ENCODE measurements around the gene GFPT2.

DNA sequence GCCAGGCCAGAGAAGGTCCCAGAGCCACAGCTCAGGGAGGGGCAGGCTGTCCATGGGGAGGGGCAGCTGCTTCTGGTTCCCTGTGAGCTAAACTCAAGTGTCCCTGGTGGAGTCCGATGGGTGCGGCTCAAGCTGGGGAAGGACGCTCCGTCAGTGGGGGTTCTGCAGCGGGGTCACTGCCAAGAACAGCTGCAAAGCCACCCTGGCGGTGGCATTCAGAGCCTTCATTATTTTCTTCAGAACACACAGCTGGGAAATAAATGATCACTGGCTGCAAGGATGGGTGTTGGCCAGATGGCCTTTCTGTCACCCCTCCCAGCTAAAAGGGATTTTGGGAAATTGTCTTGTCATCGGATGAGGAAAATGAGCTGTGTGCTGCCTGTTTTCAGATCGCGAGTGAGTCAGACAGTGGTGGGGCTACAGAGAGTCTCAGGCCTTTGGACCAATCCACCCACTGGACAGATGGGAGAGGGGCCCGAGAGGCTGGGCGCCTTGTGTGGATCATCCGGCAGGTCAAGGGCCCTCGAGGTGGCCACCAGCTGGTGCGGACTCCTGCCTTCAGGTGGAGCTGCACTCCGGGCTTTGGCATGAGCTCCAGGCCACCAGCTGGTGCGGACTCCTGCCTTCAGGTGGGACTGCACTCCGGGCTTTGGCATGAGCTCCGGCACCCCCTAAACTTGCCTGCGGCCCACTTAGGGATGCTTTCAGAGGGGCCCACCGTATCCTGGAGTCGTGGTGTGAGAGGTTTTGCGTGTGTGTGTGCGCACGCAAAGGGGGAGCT is 17.9 kb upstream of the GFPT2 start:
- TF ChIP-seq CTCF (IDR thresholded peaks at IDR 0.05) (no peak), POLR2A (IDR thresholded peaks at IDR 0.05) (no peak)
